Measurements from ENCODE around the gene SELENOH. TPM values are rescaled to one million over a fixed set of nuclear protein-coding genes. Genes with fewer than 3 reads are reported as not detected.
"Not testable (repeated sequence)": the region's sequence is repeated elsewhere in the genome, so short reads cannot be mapped to it uniquely, and the experiment has no call there.

SELENOH gene
- total RNA-seq, 4 donors from 2014 or later: 81.2 to 143 (median 97.0) TPM

- H3K36me3 ChIP-seq: peaks cover 0 to 75% of the 10 kb centered on the region in 2 donors
- no peak for TF ChIP-seq EP300 (IDR thresholded peaks at IDR 0.05)
- no peak for TF ChIP-seq CTCF (IDR thresholded peaks at IDR 0.05)
- no peak for TF ChIP-seq POLR2AphosphoS5 (IDR thresholded peaks at IDR 0.05)
- TF ChIP-seq POLR2A (IDR thresholded peaks at IDR 0.05): no peak
Measured at GRCh38 chr11:57703341-57703740, 38.0 kb upstream of the SELENOH start.

GRCh38 chr11:57704932-57705331, 36.4 kb upstream of the SELENOH start:
- TF ChIP-seq CTCF (IDR thresholded peaks at IDR 0.05) (no peak), POLR2AphosphoS5 (IDR thresholded peaks at IDR 0.05) (no peak), EP300 (IDR thresholded peaks at IDR 0.05) (no peak), POLR2A (IDR thresholded peaks at IDR 0.05) (no peak)
- ATAC-seq: no peak
- WGBS, 2 donors (ENCODE audit: low coverage in 1 of 2): 59 to 86% methylated on average over 2 to 6 of the region's 6 CpGs
- peaks cover 0 to 7% (median 0%) of the 10 kb centered on the region in 3 donors for H3K4me1 ChIP-seq
- no peak overlapping the region for H3K27ac ChIP-seq
- H3K4me3 ChIP-seq: no peak overlapping the region
- H3K36me3 ChIP-seq: peaks cover 0 to 64% of the 10 kb centered on the region in 2 donors
- no peaks in the 10 kb centered on the region for H3K9me3 ChIP-seq
- no peaks in the 10 kb centered on the region for H3K27me3 ChIP-seq

More at GRCh38 chr11:57703341-57703740, 38.0 kb upstream of the SELENOH start:
- no peaks in the 10 kb centered on the region for H3K9me3 ChIP-seq
- H3K27me3 ChIP-seq: no peaks in the 10 kb centered on the region
- no peak overlapping the region for H3K4me3 ChIP-seq
- no peak overlapping the region for H3K27ac ChIP-seq
- no peak for ATAC-seq
- H3K4me1 ChIP-seq: no peaks in the 10 kb centered on the region
- WGBS, 2 donors (ENCODE audit: low coverage in 1 of 2): 86 to 93% methylated on average over 2 to 4 of the region's 4 CpGs

GRCh38 chr11:57705432-57705831, 35.9 kb upstream of the SELENOH start:
- peaks cover 0 to 59% of the 10 kb centered on the region in 2 donors for H3K36me3 ChIP-seq
- WGBS, 2 donors (ENCODE audit: low coverage in 1 of 2): 80 to 81% methylated on average over 3 to 5 of the region's 8 CpGs
- not testable (repeated sequence) for H3K9me3 ChIP-seq, H3K27ac ChIP-seq, H3K4me3 ChIP-seq, ATAC-seq, H3K27me3 ChIP-seq
- peaks cover 0 to 12% (median 0%) of the 10 kb centered on the region in 3 donors for H3K4me1 ChIP-seq

GRCh38 chr11:57709802-57710367, 31.4 kb upstream of the SELENOH start:
- Histone ChIP-seq H3K4me1 (peaks cover 9 to 45% (median 23%) of the 10 kb centered on the region in 3 donors), H3K36me3 (peaks cover 0 to 17% of the 10 kb centered on the region in 2 donors), H3K9me3 (no peaks in the 10 kb centered on the region), H3K4me3 (no peak overlapping the region), H3K27me3 (no peaks in the 10 kb centered on the region), H3K27ac (no peak overlapping the region)
- TF ChIP-seq EP300 (IDR thresholded peaks at IDR 0.05) (no peak), CTCF (IDR thresholded peaks at IDR 0.05) (no peak), POLR2A (IDR thresholded peaks at IDR 0.05) (no peak), POLR2AphosphoS5 (IDR thresholded peaks at IDR 0.05) (no peak)
- 88 to 93% methylated on average over 3 to 5 of the region's 5 CpGs for WGBS, 2 donors (ENCODE audit: low coverage in 1 of 2)
- no peak for ATAC-seq

- H3K36me3 ChIP-seq: peaks cover 0 to 9% of the 10 kb centered on the region in 2 donors
- H3K4me1 ChIP-seq: peaks cover 9 to 50% (median 25%) of the 10 kb centered on the region in 3 donors
- WGBS, 2 donors (ENCODE audit: low coverage in 1 of 2): 2 to 3% methylated on average over 11 to 27 of the region's 51 CpGs
- H3K4me3 ChIP-seq: peak within 1 kb of the TSS; percentile 82 to 97
- TF ChIP-seq CTCF (IDR thresholded peaks at IDR 0.05) (no peak), POLR2A (IDR thresholded peaks at IDR 0.05) (peak; percentile 32 to 41), POLR2AphosphoS5 (IDR thresholded peaks at IDR 0.05) (peak; percentile 2), EP300 (IDR thresholded peaks at IDR 0.05) (no peak)
- no peaks in the 10 kb centered on the region for H3K27me3 ChIP-seq
- no peaks in the 10 kb centered on the region for H3K9me3 ChIP-seq
- peak within 1 kb of the TSS; percentile 88 to 98 (median 92) for H3K27ac ChIP-seq
- peak; percentile 52 for ATAC-seq
Measured at GRCh38 chr11:57711414-57712255, 29.7 kb upstream of the SELENOH start, which contains the start of gene MED19. Gene MED19, minus strand, starts transcription at chr11:57712215. Its CDS starts 36 bp downstream, at chr11:57712179.

All from gastroesophageal sphincter (tissue), 4 donors.